ENCODE results near the gene POU2AF3.

POU2AF3 gene

GRCh38 chr11:111329306-111330204 lies 31.2 kb downstream of the POU2AF3 start:
- DNase-seq, result no peak

- DNase-seq, result no peak
These were observed 32.0 kb downstream of the POU2AF3 start for GRCh38 chr11:111330234-111330893.

GRCh38 chr11:111331711-111332479 lies 33.5 kb downstream of the POU2AF3 start:
- no peak for DNase-seq

GRCh38 chr11:111334532-111335502 lies 36.5 kb downstream of the POU2AF3 start:
- DNase-seq, result no peak

- DNase-seq, result no peak
These were observed 37.2 kb downstream of the POU2AF3 start for GRCh38 chr11:111335549-111335948.

- no peak for DNase-seq
These were observed 37.7 kb downstream of the POU2AF3 start for GRCh38 chr11:111336062-111336461.

GRCh38 chr11:111336582-111337256 lies 38.4 kb downstream of the POU2AF3 start:
- no peak for DNase-seq

- DNase-seq, result no peak
These were observed 41.5 kb downstream of the POU2AF3 start for GRCh38 chr11:111339758-111340388.

- DNase-seq, result no peak
These were observed 44.0 kb downstream of the POU2AF3 start for GRCh38 chr11:111342329-111342728.

- DNase-seq, result no peak
These were observed 45.7 kb downstream of the POU2AF3 start for GRCh38 chr11:111344032-111344431.

- no peak for DNase-seq
These were observed 48.8 kb downstream of the POU2AF3 start for GRCh38 chr11:111347002-111347722.

GRCh38 chr11:111347723-111348115 lies 49.4 kb downstream of the POU2AF3 start:
- DNase-seq, result no peak

GRCh38 chr11:111348147-111348546 lies 49.8 kb downstream of the POU2AF3 start:
- no peak for DNase-seq

GRCh38 chr11:111349191-111349695 lies 50.9 kb downstream of the POU2AF3 start:
- DNase-seq, result no peak

- DNase-seq, result no peak
These were observed 52.5 kb downstream of the POU2AF3 start for GRCh38 chr11:111350811-111351210.

GRCh38 chr11:111351374-111352055 lies 53.2 kb downstream of the POU2AF3 start:
- DNase-seq, result no peak

GRCh38 chr11:111352231-111352746 lies 53.9 kb downstream of the POU2AF3 start:
- DNase-seq, result no peak

- no peak for DNase-seq
These were observed 54.8 kb downstream of the POU2AF3 start for GRCh38 chr11:111352935-111353710.
